ENCODE results near the gene OR8K1. TPM values are rescaled to one million over a fixed set of nuclear protein-coding genes. Genes with fewer than 3 reads are reported as not detected.

The OR8K1 gene
- total and polyA plus RNA-seq, 12 donors: not detected

DNA sequence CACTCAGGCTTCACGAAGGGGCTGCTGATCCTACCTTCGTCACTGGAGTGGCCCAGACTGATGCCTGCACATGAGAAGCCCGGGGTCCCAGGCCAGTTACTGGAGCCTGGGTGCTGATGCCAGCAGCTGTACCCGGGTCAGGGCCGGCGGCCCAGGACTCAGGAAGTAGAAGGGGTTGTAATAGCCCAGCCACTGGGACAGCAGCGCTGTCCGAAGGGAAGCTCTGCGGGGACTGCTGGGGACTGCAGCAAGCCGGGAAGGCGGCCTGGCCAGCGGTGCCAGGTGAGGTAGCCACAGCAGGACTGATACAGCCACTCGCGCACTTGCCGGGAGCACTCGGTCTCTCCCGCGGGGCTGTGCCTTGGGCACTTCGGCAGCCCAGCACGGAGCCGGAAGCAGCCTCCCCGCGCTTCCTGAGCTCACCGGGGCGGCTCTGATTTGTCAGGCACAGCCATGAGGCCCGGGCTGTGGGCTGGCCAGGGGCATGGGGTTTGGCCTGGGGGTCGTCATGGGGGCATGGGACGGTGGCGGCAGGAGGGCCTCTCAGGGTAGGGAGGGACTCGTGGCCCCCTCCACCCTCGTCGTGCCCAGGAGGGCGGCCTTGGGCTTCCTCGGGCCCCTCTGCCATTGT, 13.9 kb upstream of the OR8K1 start:
- intact Hi-C loops (cut with DNase I): no loop called here
- WGBS, 4 donors: 86 to 93% (median 88%) methylated on average over 7 to 34 of the region's 34 CpGs
- H3K36me3 ChIP-seq (replicated peaks in 1 of 2): no peaks in the 10 kb centered on the region
- H3K4me3 ChIP-seq: no peak overlapping the region
- no peaks in the 10 kb centered on the region for H3K27me3 ChIP-seq
- no peak overlapping the region for H3K27ac ChIP-seq
- TF ChIP-seq, protein P1, sequence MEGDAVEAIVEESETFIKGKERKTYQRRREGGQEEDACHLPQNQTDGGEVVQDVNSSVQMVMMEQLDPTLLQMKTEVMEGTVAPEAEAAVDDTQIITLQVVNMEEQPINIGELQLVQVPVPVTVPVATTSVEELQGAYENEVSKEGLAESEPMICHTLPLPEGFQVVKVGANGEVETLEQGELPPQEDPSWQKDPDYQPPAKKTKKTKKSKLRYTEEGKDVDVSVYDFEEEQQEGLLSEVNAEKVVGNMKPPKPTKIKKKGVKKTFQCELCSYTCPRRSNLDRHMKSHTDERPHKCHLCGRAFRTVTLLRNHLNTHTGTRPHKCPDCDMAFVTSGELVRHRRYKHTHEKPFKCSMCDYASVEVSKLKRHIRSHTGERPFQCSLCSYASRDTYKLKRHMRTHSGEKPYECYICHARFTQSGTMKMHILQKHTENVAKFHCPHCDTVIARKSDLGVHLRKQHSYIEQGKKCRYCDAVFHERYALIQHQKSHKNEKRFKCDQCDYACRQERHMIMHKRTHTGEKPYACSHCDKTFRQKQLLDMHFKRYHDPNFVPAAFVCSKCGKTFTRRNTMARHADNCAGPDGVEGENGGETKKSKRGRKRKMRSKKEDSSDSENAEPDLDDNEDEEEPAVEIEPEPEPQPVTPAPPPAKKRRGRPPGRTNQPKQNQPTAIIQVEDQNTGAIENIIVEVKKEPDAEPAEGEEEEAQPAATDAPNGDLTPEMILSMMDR (IDR thresholded peaks at IDR 0.05): no peak
- TF ChIP-seq POLR2A (IDR thresholded peaks at IDR 0.05): no peak
- no peak for DNase-seq
- H3K4me1 ChIP-seq (replicated peaks in 1 of 2): no peaks in the 10 kb centered on the region
- H3K9me3 ChIP-seq (replicated peaks in 1 of 3): no peaks in the 10 kb centered on the region

DNA sequence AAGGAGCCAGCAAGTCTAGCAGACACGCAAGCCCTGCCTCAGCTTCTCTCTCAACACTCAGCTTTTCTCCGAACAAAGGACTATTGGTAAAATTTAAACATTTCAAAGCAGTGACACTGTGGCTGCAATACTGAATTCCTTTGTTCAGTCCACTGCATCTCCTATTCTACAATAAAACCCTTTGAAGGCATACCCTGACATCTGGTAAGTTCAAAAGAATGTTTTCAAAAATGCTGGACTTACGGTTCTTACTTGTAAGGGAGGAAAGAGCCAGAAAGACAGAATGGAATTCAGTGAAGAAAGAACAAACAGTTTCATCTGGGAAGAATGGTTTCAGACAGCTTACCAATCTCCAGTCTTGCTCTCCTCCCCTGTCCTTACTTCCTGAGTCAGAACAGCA, 12.7 kb upstream of the OR8K1 start:
- no peaks in the 10 kb centered on the region for H3K36me3 ChIP-seq (replicated peaks in 1 of 2)
- H3K27me3 ChIP-seq: no peaks in the 10 kb centered on the region
- TF ChIP-seq, protein P1 (IDR thresholded peaks at IDR 0.05): no peak
- TF ChIP-seq POLR2A (IDR thresholded peaks at IDR 0.05): no peak
- no peak for DNase-seq
- H3K4me3 ChIP-seq: no peak overlapping the region
- WGBS, 4 donors: 52 to 76% (median 65%) methylated on average over 3 of the region's 3 CpGs
- H3K4me1 ChIP-seq (replicated peaks in 1 of 2): no peaks in the 10 kb centered on the region
- H3K9me3 ChIP-seq (replicated peaks in 1 of 3): no peaks in the 10 kb centered on the region
- H3K27ac ChIP-seq: no peak overlapping the region
- intact Hi-C loops (cut with DNase I): no loop called here

DNA sequence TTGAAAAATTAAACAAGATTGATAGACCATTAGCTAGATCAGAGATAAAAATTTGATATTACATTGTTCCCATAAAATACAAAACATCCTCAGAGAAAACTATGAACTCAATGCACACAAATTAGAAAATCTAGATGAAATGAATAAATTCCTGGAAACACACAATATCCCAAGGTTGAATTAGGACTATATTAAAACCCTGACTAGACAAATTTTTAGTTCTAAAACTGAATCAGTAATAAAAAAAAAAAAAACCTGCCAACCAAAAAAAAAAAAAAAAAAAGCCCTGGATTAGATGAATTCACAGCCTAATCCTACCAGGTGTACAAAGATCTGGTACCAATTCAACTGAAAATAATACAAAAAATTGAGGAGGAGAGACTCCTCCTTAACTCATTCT, 5.5 kb upstream of the OR8K1 start:
- DNase-seq: no peak
- Histone ChIP-seq H3K27ac (no peak overlapping the region), H3K27me3 (no peaks in the 10 kb centered on the region), H3K9me3 (replicated peaks in 1 of 3) (no peaks in the 10 kb centered on the region), H3K4me3 (no peak overlapping the region), H3K4me1 (replicated peaks in 1 of 2) (no peaks in the 10 kb centered on the region), H3K36me3 (replicated peaks in 1 of 2) (no peaks in the 10 kb centered on the region)
- TF ChIP-seq, protein P1 (IDR thresholded peaks at IDR 0.05): no peak
- intact Hi-C loops (cut with DNase I): no loop called here

DNA sequence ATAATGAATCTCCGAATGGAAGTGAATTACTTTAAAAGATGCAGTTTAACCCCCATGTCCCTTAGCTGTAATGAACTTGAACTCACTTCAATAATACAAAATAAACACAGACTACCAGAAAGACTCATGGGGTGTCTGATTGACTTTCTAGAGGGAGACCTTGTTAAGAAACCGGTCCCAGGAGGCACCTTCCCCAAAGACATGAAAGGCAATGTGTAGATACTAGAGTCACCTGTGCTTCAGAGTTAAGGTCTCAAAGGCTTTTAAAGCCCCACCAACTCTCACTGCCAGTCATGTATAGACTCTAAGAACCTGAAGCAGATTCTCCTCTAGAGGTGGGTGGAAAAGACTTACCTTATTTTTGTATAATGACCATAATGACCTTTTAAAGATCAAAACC, 8.2 kb downstream of the OR8K1 start, which contains the start of gene OR8J1:
TSS of gene OR8J1 (plus strand) at position 301 of the 400 bp plus-strand sequence. CDS start 5,956 bp downstream, outside the sequence.
- Histone ChIP-seq H3K27ac (no peak within 1 kb of the TSS), H3K27me3 (no peaks in the 10 kb centered on the region), H3K4me3 (no peak within 1 kb of the TSS), H3K9me3 (replicated peaks in 1 of 3) (no peaks in the 10 kb centered on the region), H3K36me3 (replicated peaks in 1 of 2) (no peaks in the 10 kb centered on the region), H3K4me1 (replicated peaks in 1 of 2) (no peaks in the 10 kb centered on the region)
- DNase-seq: no peak
- intact Hi-C loops (cut with DNase I): no loop called here
- 32 to 79% (median 68%) methylated on average over 2 of the region's 2 CpGs for WGBS, 4 donors
- TF ChIP-seq, protein P1 (IDR thresholded peaks at IDR 0.05): no peak
- TF ChIP-seq POLR2A (IDR thresholded peaks at IDR 0.05): no peak
